ENCODE measurements around the gene TSSK2. TPM values are rescaled to one million over a fixed set of nuclear protein-coding genes. Genes with fewer than 3 reads are reported as not detected.

TSSK2 gene
- total RNA-seq, 1 donor from 2014 or later, result not detected

GRCh38 chr22:19181786-19182471, 50.8 kb downstream of the TSSK2 start:
- Mint-ChIP-seq H3K4me1 (ENCODE audit: low read depth, unreplicated experiment) (peaks cover 12% of the 10 kb centered on the region), H3K36me3 (ENCODE audit: low read depth, unreplicated experiment) (peaks cover 17% of the 10 kb centered on the region), H3K27me3 (ENCODE audit: low read depth, unreplicated experiment) (no peaks in the 10 kb centered on the region), H3K9me3 (ENCODE audit: unreplicated experiment) (no peaks in the 10 kb centered on the region), H3K4me3 (ENCODE audit: unreplicated experiment) (peak overlapping the region; percentile 37), H3K27ac (ENCODE audit: unreplicated experiment) (peak overlapping the region; percentile 81)
- H4K20me1 ChIP-seq (ENCODE audit: insufficient read depth, low read length), result peaks cover 7% of the 10 kb centered on the region
- no peaks in the 10 kb centered on the region for H3K36me3 ChIP-seq (ENCODE audit: insufficient read depth, low read length)
- no peak overlapping the region for H3K4me3 ChIP-seq (ENCODE audit: insufficient read depth, low read depth, low read length)
- peaks cover 13% of the 10 kb centered on the region for H3K79me2 ChIP-seq (ENCODE audit: insufficient read depth, low read length)
- TF ChIP-seq CTCF (IDR thresholded peaks at IDR 0.05; ENCODE audit: insufficient read depth, low read depth, low read length) (no peak), EZH2 (IDR thresholded peaks at IDR 0.05; ENCODE audit: insufficient read depth, low read length) (no peak)
- H2AFZ ChIP-seq (ENCODE audit: low read depth, low read length), result no peak overlapping the region
- no peaks in the 10 kb centered on the region for H3K9me3 ChIP-seq (ENCODE audit: insufficient read depth, low read depth, low read length)
- no peak overlapping the region for H3K4me2 ChIP-seq (ENCODE audit: low read length)
- H3K27ac ChIP-seq (ENCODE audit: low read depth, low read length), result no peak overlapping the region
- no peak for FAIRE-seq
- no peak for DNase-seq (ENCODE audit: low read depth)
- peaks cover 18% of the 10 kb centered on the region for H3K4me1 ChIP-seq (ENCODE audit: insufficient read depth, low read length)
- H3K27me3 ChIP-seq (ENCODE audit: insufficient read depth, low read length), result no peaks in the 10 kb centered on the region
- H3K9ac ChIP-seq (ENCODE audit: low read length), result no peak overlapping the region

Other genes with a start within 250 kb of the TSSK2 start
- gene DGCR6, start 225.0 kb upstream of the TSSK2 start, total RNA-seq, result 1.3 and 2.5 TPM in 2 replicates
- gene PRODH, start 195.0 kb upstream of the TSSK2 start, total RNA-seq, result 1.2 and 1.4 TPM in 2 replicates
- 48.4 and 49.4 TPM in 2 replicates for gene DGCR2, start 8.9 kb upstream of the TSSK2 start, total RNA-seq
- 16.0 and 16.1 TPM in 2 replicates for gene ESS2, start 13.3 kb downstream of the TSSK2 start, total RNA-seq
- gene GSC2, start 19.0 kb downstream of the TSSK2 start, total RNA-seq, result not detected in 2 replicates
- gene SLC25A1, start 47.4 kb downstream of the TSSK2 start, total RNA-seq, result 84.5 and 97.9 TPM in 2 replicates
- gene CLTCL1, start 160.4 kb downstream of the TSSK2 start, total RNA-seq, result 54.4 and 65.3 TPM in 2 replicates

All from astrocyte (in vitro differentiated cells and primary cell).